GM13977 (cell line): ENCODE results near the gene RALB.

Source experiments
- DNase-seq: peaks from one replicate; pipeline ENCODE4 v3.0.0; 2012; ENCODE audit warnings: low spot score
- in situ Hi-C: fragments of 300-500 bp; cut with MboI; formaldehyde crosslinking; loops from one replicate; pipeline ENCODE4 v1.12.0; 2022; ENCODE audit warnings: low sequenced_read_pairs, low pct_unique_long_range_greater_than_20kb, mixed read lengths, inconsistent platforms; ENCODE audit not compliant: unreplicated experiment
- TF ChIP-seq, protein P1 (sequence below): IDR thresholded peaks from 2 replicates; pipeline ENCODE4 v1.5.1; 2012; ENCODE audit warnings: mild to moderate bottlenecking, control low read depth; ENCODE audit not compliant: insufficient read depth; ENCODE audit errors: extremely low read depth, missing control alignments

The RALB gene

DNA sequence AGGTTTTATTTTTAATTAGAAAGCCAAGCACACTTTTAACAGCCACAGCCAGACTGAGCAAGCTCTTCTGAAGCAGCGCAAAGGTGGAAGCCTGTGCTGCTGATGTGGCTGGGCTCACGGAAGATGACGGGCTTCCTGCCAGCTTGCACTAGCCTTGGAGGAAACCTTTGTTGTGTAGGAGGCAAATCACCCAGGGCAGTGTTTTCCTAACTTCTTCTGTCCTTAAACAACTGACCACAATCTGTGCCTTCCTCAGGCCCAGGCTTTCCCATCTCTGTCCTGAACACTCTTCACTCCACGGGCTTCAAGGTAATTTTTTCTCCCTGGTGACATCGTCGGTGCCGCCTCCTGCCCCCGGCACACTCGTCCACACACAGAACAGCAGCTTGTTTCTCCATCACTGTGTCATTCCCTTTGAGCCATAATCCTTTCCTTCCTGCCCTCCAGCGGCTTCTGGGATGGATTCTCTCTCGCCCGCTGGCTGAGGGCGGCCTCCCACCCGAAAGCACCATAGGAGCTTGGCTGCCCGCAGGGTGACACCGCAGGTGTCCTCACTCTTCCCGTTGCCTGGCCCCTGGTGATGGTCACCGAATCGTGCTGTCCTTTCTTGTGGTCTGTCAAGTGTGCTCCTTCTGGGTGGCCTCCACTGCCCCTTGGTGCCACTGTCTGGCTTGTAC lies 62.2 kb downstream of the RALB start:
- TF ChIP-seq, protein P1, sequence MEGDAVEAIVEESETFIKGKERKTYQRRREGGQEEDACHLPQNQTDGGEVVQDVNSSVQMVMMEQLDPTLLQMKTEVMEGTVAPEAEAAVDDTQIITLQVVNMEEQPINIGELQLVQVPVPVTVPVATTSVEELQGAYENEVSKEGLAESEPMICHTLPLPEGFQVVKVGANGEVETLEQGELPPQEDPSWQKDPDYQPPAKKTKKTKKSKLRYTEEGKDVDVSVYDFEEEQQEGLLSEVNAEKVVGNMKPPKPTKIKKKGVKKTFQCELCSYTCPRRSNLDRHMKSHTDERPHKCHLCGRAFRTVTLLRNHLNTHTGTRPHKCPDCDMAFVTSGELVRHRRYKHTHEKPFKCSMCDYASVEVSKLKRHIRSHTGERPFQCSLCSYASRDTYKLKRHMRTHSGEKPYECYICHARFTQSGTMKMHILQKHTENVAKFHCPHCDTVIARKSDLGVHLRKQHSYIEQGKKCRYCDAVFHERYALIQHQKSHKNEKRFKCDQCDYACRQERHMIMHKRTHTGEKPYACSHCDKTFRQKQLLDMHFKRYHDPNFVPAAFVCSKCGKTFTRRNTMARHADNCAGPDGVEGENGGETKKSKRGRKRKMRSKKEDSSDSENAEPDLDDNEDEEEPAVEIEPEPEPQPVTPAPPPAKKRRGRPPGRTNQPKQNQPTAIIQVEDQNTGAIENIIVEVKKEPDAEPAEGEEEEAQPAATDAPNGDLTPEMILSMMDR = no peak
- in situ Hi-C loops = no loop called here

GRCh38 chr2:120315367-120316033 lies 62.8 kb downstream of the RALB start:
- in situ Hi-C loops = no loop called here
- TF ChIP-seq, protein P1 = no peak
- DNase-seq = no peak

More for the DNA sequence above, 62.2 kb downstream of the RALB start:
- DNase-seq = no peak

DNA sequence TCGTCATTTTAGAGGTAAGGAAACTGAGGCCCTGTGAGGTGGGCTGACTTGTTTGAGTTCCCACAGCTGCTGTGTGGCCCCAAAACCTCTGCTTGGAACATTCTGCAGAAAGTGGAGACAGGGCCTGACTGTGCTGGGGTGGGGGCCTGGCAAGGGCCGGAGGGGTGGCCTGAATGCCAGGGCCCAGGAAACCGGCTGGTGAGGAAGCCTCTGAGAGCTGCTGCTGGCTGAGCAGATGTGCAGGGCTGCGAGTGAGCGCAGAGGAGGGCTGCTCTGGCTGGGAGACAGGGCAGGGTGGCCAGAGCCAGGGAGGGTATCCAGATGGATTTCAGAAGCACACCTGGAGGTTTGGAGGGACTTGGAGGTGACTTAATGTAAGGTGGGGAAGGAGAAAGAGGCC lies 63.4 kb downstream of the RALB start:
- in situ Hi-C loops = no loop called here
- TF ChIP-seq, protein P1 = no peak

DNA sequence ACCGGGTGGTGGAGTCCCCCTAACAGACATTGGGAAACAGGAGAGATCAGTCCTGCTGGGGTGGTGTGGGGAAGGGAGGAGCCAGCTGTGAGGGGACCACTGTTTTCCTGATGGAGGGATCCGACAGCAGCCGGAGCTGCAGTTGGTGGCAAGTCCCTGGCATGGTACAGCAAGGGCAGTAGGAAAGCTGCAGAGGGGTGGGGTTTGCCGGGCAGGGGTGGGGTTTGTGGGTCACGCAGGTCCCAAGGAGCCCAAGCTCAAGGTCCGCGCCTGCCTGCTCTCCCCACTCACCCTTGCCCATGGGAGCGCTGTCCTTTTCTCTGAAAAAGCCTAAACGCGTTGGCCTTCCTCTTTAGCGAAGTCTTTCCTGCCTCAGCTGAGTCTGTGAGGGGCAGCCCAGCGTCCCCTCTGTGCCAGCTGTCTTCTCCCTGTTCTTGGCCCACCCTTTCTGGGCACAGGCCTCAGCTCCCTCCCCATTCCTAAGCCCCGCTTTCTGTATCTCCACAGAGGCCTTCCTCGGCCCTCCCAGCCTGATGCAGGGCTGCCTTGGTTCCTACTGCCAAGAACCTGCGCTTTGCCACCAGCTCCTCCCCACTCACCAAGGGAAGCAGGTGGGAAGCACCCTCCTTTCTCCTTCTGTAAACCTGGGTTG lies 64.0 kb downstream of the RALB start:
- DNase-seq = no peak
- TF ChIP-seq, protein P1 = no peak
- in situ Hi-C loops = no loop called here

More for the DNA sequence above, 63.4 kb downstream of the RALB start:
- no peak for DNase-seq

DNA sequence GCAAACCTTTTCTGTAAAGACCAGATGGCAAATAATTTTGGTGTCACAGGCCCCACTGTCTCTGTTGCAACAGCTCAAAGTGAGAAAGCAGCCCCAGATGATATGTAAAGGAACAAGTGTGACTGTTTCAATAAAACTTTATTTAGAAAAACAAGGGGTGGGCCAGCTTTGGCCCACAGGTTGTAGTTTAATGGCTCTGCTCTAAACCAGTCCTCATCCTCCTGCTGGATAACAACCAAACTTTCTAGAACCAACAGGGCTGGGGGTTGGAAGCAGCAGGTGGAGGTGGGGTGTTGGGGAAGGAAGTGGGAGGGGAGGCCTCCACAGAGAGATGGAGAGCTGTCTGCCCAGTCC lies 64.5 kb downstream of the RALB start:
- DNase-seq = no peak
- TF ChIP-seq, protein P1 = no peak
- in situ Hi-C loops = no loop called here

DNA sequence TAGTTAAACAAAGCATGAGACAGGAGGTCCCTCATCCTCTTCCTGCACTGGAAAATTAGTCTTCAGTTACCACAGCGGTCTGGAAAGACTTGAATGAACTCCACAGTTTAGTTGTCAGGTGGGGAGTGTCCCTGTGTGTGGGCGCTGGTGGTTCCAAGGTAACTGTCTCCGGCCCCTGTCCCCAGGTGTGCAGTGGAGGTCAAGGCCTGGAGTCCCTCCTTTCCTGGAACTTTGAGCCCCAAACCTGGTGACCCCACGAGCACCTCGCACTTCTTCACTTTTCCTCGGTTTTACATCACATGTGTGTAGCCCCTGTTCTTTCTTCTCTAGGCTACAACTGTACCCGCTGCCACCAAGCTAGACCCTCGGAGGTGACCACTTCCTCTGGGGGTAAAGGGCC lies 65.3 kb downstream of the RALB start:
- no peak for DNase-seq
- in situ Hi-C loops = no loop called here
- TF ChIP-seq, protein P1 = no peak
